CD4-positive, alpha-beta T cell (primary cell): ENCODE results near the gene MAP4K3. TPM values are rescaled to one million over a fixed set of nuclear protein-coding genes. Genes with fewer than 3 reads are reported as not detected.
"Not testable (repeated sequence)": the region's sequence is repeated elsewhere in the genome, so short reads cannot be mapped to it uniquely, and the experiment has no call there.

Experiments
- ATAC-seq: fragments of 200-7000 bp; cut with Tn5 transposase; one replicate; pipeline ENCODE4 v1.10.0; 2022; ENCODE audit warnings: mild to moderate bottlenecking; ENCODE audit not compliant: poor library complexity
- CTCF ChIA-PET: fragments of 350-600 bp; sonication (Branson Sonifier 250); formaldehyde crosslinking; loops from one replicate; lab custom pipeline; 2021; ENCODE audit warnings: antibody characterized with exemption, inconsistent platforms; lab: Charles Lee
- POLR2A ChIA-PET: fragments of 350-600 bp; sonication (Branson Sonifier 250); formaldehyde crosslinking; loops from one replicate; lab custom pipeline; 2021; ENCODE audit warnings: antibody characterized with exemption, inconsistent platforms; lab: Charles Lee
- DNase-seq, 14 experiments: peaks; one replicate each; pipeline ENCODE4 v3.0.0-alpha.2; 2013 to 2020; ENCODE audit warnings: mixed read lengths in 2 of 14
- H3K27ac ChIP-seq, 2 donors: one replicate each; pipeline versions ENCODE4 v1.5.1 to v1.7.0; 2013; ENCODE audit warnings: low read length in 2 of 2, low read depth in 1 of 2, mild to moderate bottlenecking in 1 of 2
- H3K27me3 ChIP-seq, 2 experiments: 1 replicate in 1 of 2; 2 replicates in 1 of 2; pipeline versions ENCODE4 v1.6.1 to v1.7.0; 2013; ENCODE audit warnings: low read length in 2 of 2, control low read depth in 1 of 2, mild to moderate bottlenecking in 1 of 2, moderate library complexity in 1 of 2; ENCODE audit not compliant: insufficient read depth in 2 of 2, control insufficient read depth in 1 of 2
- H3K36me3 ChIP-seq: one replicate; pipeline ENCODE4 v1.6.1; 2013; ENCODE audit warnings: low read length, control low read depth; ENCODE audit not compliant: insufficient read depth
- H3K4me1 ChIP-seq: one replicate; pipeline ENCODE4 v1.6.1; 2013; ENCODE audit warnings: low read length, control low read depth; ENCODE audit not compliant: insufficient read depth
- H3K4me3 ChIP-seq: one replicate; pipeline ENCODE4 v1.5.1; 2013; ENCODE audit warnings: mild to moderate bottlenecking, low read length, moderate library complexity
- H3K9me3 ChIP-seq, 2 experiments: 1 replicate in 1 of 2; 2 replicates in 1 of 2; pipeline versions ENCODE4 v1.6.1 to v1.7.0; 2013; ENCODE audit warnings: low read length in 2 of 2, mild to moderate bottlenecking in 2 of 2, control low read depth in 1 of 2, moderate library complexity in 1 of 2; ENCODE audit not compliant: control insufficient read depth in 1 of 2, insufficient read depth in 1 of 2
- H3K27ac Mint-ChIP-seq: one replicate; pipeline ENCODE4 v1.8.0; 2020; ENCODE audit warnings: mixed read lengths
- H3K27me3 Mint-ChIP-seq: one replicate; pipeline ENCODE4 v1.8.0; 2021; ENCODE audit warnings: mixed read lengths
- H3K36me3 Mint-ChIP-seq: one replicate; pipeline ENCODE4 v1.8.0; 2021; ENCODE audit warnings: low read depth, mixed read lengths
- H3K4me1 Mint-ChIP-seq: one replicate; pipeline ENCODE4 v1.8.0; 2021; ENCODE audit warnings: low read depth, mixed read lengths
- H3K4me3 Mint-ChIP-seq: one replicate; pipeline ENCODE4 v1.8.0; 2020; ENCODE audit warnings: mild to moderate bottlenecking, mixed read lengths
- H3K9me3 Mint-ChIP-seq: one replicate; pipeline ENCODE4 v1.8.0; 2020; ENCODE audit warnings: mixed read lengths
- intact Hi-C, 2 experiments: fragments of 100-400 bp; cut with DNase I in 1 of 2; cut with micrococcal nuclease in 1 of 2; formaldehyde crosslinking; loops; one replicate each; pipeline versions ENCODE4 v1.15.1 to v1.9.0; 2023 to 2025; cut with DNase I, micrococcal nuclease
- total RNA-seq, 174 experiments: library from RNA in 2 of 174; stranded (reverse) in 2 of 174; gene quantifications; one replicate each; pipeline ENCODE4 v1.2.3 and lab custom pipeline; 2021 to 2026
- TF ChIP-seq, protein P1 (sequence below): fragments of 200-600 bp; IDR thresholded peaks from one replicate; pipeline ENCODE4 v1.8.0; 2022; ENCODE audit warnings: antibody characterized with exemption, mild to moderate bottlenecking

MAP4K3 gene
- total RNA-seq, 2 experiments from 2014 or later, result 18.4 to 22.5 TPM

DNA sequence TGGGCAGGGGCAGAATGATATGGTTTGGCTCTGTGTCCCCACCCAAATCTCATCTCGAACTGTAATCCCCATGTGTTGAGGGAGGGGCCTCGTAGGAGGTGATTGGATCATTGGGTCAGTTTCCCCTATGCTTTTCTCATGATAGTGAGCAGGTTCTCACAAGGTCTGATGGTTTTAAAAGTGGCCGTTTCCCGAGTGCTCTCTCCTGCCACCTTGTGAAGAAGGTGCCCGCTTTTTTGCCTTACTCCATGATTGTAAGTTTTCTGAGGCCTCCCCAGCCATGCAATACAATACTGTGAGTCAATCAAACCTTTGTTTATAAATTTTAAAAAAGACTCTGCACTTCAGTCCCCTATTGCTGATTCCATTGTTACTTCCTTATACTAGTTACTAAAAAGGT is 110.4 kb downstream of the MAP4K3 start:
- ChIA-PET CTCF (no interaction called here), POLR2A (no interaction called here)
- Mint-ChIP-seq H3K9me3 (no peaks in the 10 kb centered on the region), H3K36me3 (peaks cover 74% of the 10 kb centered on the region), H3K4me3 (no peak overlapping the region), H3K27ac (no peak overlapping the region), H3K4me1 (no peaks in the 10 kb centered on the region), H3K27me3 (no peaks in the 10 kb centered on the region)
- H3K9me3 ChIP-seq, result no peaks in the 10 kb centered on the region
- intact Hi-C loops, result no loop called here
- TF ChIP-seq, protein P1, sequence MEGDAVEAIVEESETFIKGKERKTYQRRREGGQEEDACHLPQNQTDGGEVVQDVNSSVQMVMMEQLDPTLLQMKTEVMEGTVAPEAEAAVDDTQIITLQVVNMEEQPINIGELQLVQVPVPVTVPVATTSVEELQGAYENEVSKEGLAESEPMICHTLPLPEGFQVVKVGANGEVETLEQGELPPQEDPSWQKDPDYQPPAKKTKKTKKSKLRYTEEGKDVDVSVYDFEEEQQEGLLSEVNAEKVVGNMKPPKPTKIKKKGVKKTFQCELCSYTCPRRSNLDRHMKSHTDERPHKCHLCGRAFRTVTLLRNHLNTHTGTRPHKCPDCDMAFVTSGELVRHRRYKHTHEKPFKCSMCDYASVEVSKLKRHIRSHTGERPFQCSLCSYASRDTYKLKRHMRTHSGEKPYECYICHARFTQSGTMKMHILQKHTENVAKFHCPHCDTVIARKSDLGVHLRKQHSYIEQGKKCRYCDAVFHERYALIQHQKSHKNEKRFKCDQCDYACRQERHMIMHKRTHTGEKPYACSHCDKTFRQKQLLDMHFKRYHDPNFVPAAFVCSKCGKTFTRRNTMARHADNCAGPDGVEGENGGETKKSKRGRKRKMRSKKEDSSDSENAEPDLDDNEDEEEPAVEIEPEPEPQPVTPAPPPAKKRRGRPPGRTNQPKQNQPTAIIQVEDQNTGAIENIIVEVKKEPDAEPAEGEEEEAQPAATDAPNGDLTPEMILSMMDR, result no peak
- H3K4me3 ChIP-seq, result no peak overlapping the region
- peaks cover 5% of the 10 kb centered on the region for H3K36me3 ChIP-seq
- no peaks in the 10 kb centered on the region for H3K4me1 ChIP-seq
- no peak for ATAC-seq
- DNase-seq, result no peak
- no peak overlapping the region for H3K27ac ChIP-seq
- no peaks in the 10 kb centered on the region for H3K27me3 ChIP-seq

DNA sequence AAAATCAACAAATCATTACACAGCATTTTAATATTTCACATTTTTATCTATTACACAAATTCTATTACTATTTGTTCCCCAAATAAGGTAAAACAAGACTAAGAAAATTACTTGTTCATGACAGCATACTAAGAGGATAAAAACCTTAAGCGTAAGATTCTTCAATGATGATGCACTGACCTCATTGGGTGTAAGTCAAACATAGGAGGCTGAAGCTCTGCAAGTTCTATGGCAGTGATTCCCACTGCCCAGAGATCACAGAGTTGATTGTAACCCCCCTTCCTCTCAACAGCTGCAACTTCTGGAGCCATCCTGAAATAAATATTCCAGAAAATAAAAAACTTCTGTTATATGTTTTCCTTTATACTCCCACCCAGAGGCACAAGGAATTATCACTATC is 111.1 kb downstream of the MAP4K3 start:
- intact Hi-C loops, result no loop called here
- Mint-ChIP-seq H3K4me1 (no peaks in the 10 kb centered on the region), H3K4me3 (no peak overlapping the region), H3K27ac (no peak overlapping the region), H3K27me3 (no peaks in the 10 kb centered on the region), H3K36me3 (peaks cover 69% of the 10 kb centered on the region), H3K9me3 (no peaks in the 10 kb centered on the region)
- Histone ChIP-seq H3K27me3 (no peaks in the 10 kb centered on the region), H3K9me3 (no peaks in the 10 kb centered on the region), H3K36me3 (peaks cover 5% of the 10 kb centered on the region), H3K27ac (no peak overlapping the region), H3K4me3 (no peak overlapping the region), H3K4me1 (no peaks in the 10 kb centered on the region)
- TF ChIP-seq, protein P1, result no peak
- DNase-seq (no peak), ATAC-seq (no peak)
- CTCF ChIA-PET, result no interaction called here
- POLR2A ChIA-PET, result no interaction called here

GRCh38 chr2:39321056-39322035 is 115.7 kb downstream of the MAP4K3 start:
- H3K27ac ChIP-seq, POLR2A ChIA-PET, H3K9me3 ChIP-seq, H3K4me1 Mint-ChIP-seq, CTCF ChIA-PET, H3K27me3 ChIP-seq, H3K4me3 ChIP-seq, ATAC-seq, DNase-seq, intact Hi-C loops, H3K36me3 ChIP-seq, H3K4me1 ChIP-seq, H3K9me3 Mint-ChIP-seq, H3K27ac Mint-ChIP-seq, H3K27me3 Mint-ChIP-seq, H3K4me3 Mint-ChIP-seq: not testable (repeated sequence)
- peaks cover 31% of the 10 kb centered on the region for H3K36me3 Mint-ChIP-seq
